OCI-LY1 (cell line): Measurements from ENCODE around the gene ESR2.

Experiments used
- H2AFZ ChIP-seq: fragments of 200-600 bp; sonication (generic), shearing (Covaris generic); 2 replicates; pipeline ENCODE4 v1.6.0; 2014; ENCODE audit warnings: antibody characterized with exemption, mild to moderate bottlenecking, low read length
- H3F3A ChIP-seq: fragments of 200-600 bp; sonication (generic), shearing (Covaris generic); 2 replicates; pipeline ENCODE4 v1.6.0; 2014; ENCODE audit warnings: mild to moderate bottlenecking, antibody characterized with exemption, low read length, moderate library complexity; ENCODE audit not compliant: insufficient read depth
- H3K27ac ChIP-seq: fragments of 200-600 bp; sonication (generic); 2 replicates; pipeline ENCODE4 v1.5.1; 2014; ENCODE audit warnings: low read length, mixed run types, mild to moderate bottlenecking, low read depth; ENCODE audit not compliant: poor library complexity, severe bottlenecking
- H3K27me3 ChIP-seq: fragments of 200-600 bp; sonication (generic); 2 replicates; pipeline ENCODE4 v1.6.0; 2014; ENCODE audit warnings: antibody characterized with exemption, mild to moderate bottlenecking, low read length, moderate library complexity; ENCODE audit not compliant: insufficient read depth
- H3K36me3 ChIP-seq: fragments of 200-600 bp; sonication (generic); 2 replicates; pipeline ENCODE4 v1.6.1; 2014; ENCODE audit warnings: mild to moderate bottlenecking, antibody characterized with exemption, low read length, moderate library complexity, mixed read lengths; ENCODE audit not compliant: insufficient read depth
- H3K4me1 ChIP-seq: fragments of 200-600 bp; sonication (generic); 2 replicates; pipeline ENCODE4 v1.5.1; 2014; ENCODE audit warnings: mild to moderate bottlenecking, low read length, moderate library complexity; ENCODE audit not compliant: insufficient read depth, severe bottlenecking
- H3K4me2 ChIP-seq: fragments of 200-600 bp; sonication (generic), shearing (Covaris generic); 2 replicates; pipeline ENCODE4 v1.6.1; 2014; ENCODE audit warnings: low read length
- H3K4me3 ChIP-seq: fragments of 200-600 bp; sonication (generic); 2 replicates; pipeline ENCODE4 v1.5.1; 2014; ENCODE audit warnings: low read length, low read depth, mild to moderate bottlenecking, mixed read lengths; ENCODE audit not compliant: poor library complexity, severe bottlenecking
- H3K79me2 ChIP-seq: fragments of 200-600 bp; shearing (Covaris generic); 2 replicates; pipeline ENCODE4 v1.6.1; 2016; ENCODE audit warnings: mixed run types, low read length, mixed read lengths; ENCODE audit not compliant: insufficient read depth
- H3K9ac ChIP-seq: fragments of 200-600 bp; sonication (generic), shearing (Covaris generic); 2 replicates; pipeline ENCODE4 v1.6.1; 2014; ENCODE audit warnings: mild to moderate bottlenecking, low read length, mixed read lengths
- H3K9me2 ChIP-seq: fragments of 200-600 bp; sonication (generic), shearing (Covaris generic); 2 replicates; pipeline ENCODE4 v1.6.1; 2014; ENCODE audit warnings: low read depth, mild to moderate bottlenecking, low read length, mixed read lengths
- H3K9me3 ChIP-seq: fragments of 200-600 bp; shearing (Covaris generic); 2 replicates; pipeline ENCODE4 v1.6.1; 2014; ENCODE audit warnings: low read length, mixed read lengths
- H4K20me1 ChIP-seq: fragments of 200-600 bp; sonication (generic), shearing (Covaris generic); 2 replicates; pipeline ENCODE4 v1.6.0; 2016; ENCODE audit warnings: mild to moderate bottlenecking, low read length; ENCODE audit not compliant: insufficient read depth
- EZH2 ChIP-seq: fragments of 200-600 bp; sonication (generic), shearing (Covaris generic); IDR thresholded peaks from 2 replicates; pipeline ENCODE4 v1.8.0; 2017; ENCODE audit warnings: borderline replicate concordance, mixed run types, mild to moderate bottlenecking, antibody characterized with exemption, low read length, moderate library complexity, mixed read lengths
- TF ChIP-seq, protein P1 (sequence below): fragments of 200-600 bp; sonication (generic), shearing (Covaris generic); IDR thresholded peaks from 2 replicates; pipeline ENCODE4 v1.5.1; 2017; ENCODE audit warnings: mild to moderate bottlenecking, antibody characterized with exemption, low read length, moderate library complexity, mixed read lengths

Gene ESR2

GRCh38 chr14:64123241-64123822 is 170.8 kb downstream of the ESR2 start:
- no peak overlapping the region for H3K9ac ChIP-seq
- H2AFZ ChIP-seq = no peak overlapping the region
- H3F3A ChIP-seq = no peaks in the 10 kb centered on the region
- no peaks in the 10 kb centered on the region for H3K27me3 ChIP-seq
- no peaks in the 10 kb centered on the region for H3K9me3 ChIP-seq
- peaks cover 77% of the 10 kb centered on the region for H3K36me3 ChIP-seq
- H3K9me2 ChIP-seq = no peaks in the 10 kb centered on the region
- H3K4me3 ChIP-seq = no peak overlapping the region
- TF ChIP-seq, protein P1, sequence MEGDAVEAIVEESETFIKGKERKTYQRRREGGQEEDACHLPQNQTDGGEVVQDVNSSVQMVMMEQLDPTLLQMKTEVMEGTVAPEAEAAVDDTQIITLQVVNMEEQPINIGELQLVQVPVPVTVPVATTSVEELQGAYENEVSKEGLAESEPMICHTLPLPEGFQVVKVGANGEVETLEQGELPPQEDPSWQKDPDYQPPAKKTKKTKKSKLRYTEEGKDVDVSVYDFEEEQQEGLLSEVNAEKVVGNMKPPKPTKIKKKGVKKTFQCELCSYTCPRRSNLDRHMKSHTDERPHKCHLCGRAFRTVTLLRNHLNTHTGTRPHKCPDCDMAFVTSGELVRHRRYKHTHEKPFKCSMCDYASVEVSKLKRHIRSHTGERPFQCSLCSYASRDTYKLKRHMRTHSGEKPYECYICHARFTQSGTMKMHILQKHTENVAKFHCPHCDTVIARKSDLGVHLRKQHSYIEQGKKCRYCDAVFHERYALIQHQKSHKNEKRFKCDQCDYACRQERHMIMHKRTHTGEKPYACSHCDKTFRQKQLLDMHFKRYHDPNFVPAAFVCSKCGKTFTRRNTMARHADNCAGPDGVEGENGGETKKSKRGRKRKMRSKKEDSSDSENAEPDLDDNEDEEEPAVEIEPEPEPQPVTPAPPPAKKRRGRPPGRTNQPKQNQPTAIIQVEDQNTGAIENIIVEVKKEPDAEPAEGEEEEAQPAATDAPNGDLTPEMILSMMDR = no peak
- no peak for TF ChIP-seq EZH2
- H3K79me2 ChIP-seq = no peaks in the 10 kb centered on the region
- no peaks in the 10 kb centered on the region for H3K4me1 ChIP-seq
- no peak overlapping the region for H3K27ac ChIP-seq
- no peak overlapping the region for H3K4me2 ChIP-seq
- no peaks in the 10 kb centered on the region for H4K20me1 ChIP-seq

- no peaks in the 10 kb centered on the region for H3K79me2 ChIP-seq
- H3K4me2 ChIP-seq = no peak overlapping the region
- no peak overlapping the region for H3K9ac ChIP-seq
- H3K36me3 ChIP-seq = peaks cover 57% of the 10 kb centered on the region
- TF ChIP-seq, protein P1 = no peak
- TF ChIP-seq EZH2 = no peak
- no peaks in the 10 kb centered on the region for H3F3A ChIP-seq
- H3K4me3 ChIP-seq = no peak overlapping the region
- peaks cover 6% of the 10 kb centered on the region for H3K4me1 ChIP-seq
- H3K27me3 ChIP-seq = no peaks in the 10 kb centered on the region
- H4K20me1 ChIP-seq = no peaks in the 10 kb centered on the region
- H3K9me2 ChIP-seq = no peaks in the 10 kb centered on the region
- no peak overlapping the region for H2AFZ ChIP-seq
- no peaks in the 10 kb centered on the region for H3K9me3 ChIP-seq
- no peak overlapping the region for H3K27ac ChIP-seq
Measured at GRCh38 chr14:64119980-64120379, 174.2 kb downstream of the ESR2 start.

DNA sequence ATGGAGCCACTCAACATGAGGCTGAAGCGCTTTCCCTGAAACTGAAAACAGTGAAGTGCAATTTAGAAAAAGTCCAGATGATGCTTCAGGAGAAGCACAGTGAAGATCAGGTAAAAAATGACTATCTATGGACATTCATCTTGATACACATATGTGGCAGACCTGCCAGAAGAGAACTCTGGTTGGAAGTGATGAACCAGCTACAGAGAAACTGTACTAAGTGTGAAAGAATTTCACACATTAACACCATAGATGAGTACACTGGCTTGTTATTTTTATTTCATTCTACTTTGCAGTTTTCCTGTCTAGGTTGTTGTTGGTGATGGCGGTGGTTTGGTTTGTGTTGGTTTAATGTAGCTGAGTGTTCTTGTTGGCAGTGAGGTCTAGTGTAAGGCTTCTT is 174.7 kb downstream of the ESR2 start:
- Histone ChIP-seq H3K79me2 (no peaks in the 10 kb centered on the region), H3K4me3 (no peak overlapping the region), H3K9me3 (no peaks in the 10 kb centered on the region), H3K4me1 (peaks cover 11% of the 10 kb centered on the region), H3K27me3 (no peaks in the 10 kb centered on the region), H3F3A (no peaks in the 10 kb centered on the region), H2AFZ (no peak overlapping the region), H4K20me1 (no peaks in the 10 kb centered on the region), H3K9ac (no peak overlapping the region), H3K27ac (no peak overlapping the region), H3K4me2 (no peak overlapping the region), H3K36me3 (peaks cover 55% of the 10 kb centered on the region), H3K9me2 (no peaks in the 10 kb centered on the region)
- TF ChIP-seq, protein P1 = no peak
- no peak for TF ChIP-seq EZH2
